Adipocyte (in vitro differentiated cells): Measurements from ENCODE around the gene OPN3.

ENCODE experiments used
- DNase-seq: peaks from one replicate; pipeline ENCODE4 v3.0.0-alpha.2; 2015; ENCODE audit warnings: low read depth
- H3K27me3 ChIP-seq: replicated peaks from 2 replicates; pipeline ENCODE4 v1.7.0; 2013; ENCODE audit warnings: mild to moderate bottlenecking, low read length, moderate library complexity; ENCODE audit not compliant: control insufficient read depth, insufficient read depth
- H3K36me3 ChIP-seq: 2 replicates; pipeline ENCODE4 v1.7.0; 2013; ENCODE audit warnings: low read length, mild to moderate bottlenecking, moderate library complexity; ENCODE audit not compliant: control insufficient read depth, insufficient read depth, severe bottlenecking
- H3K4me1 ChIP-seq: 2 replicates; pipeline ENCODE4 v1.7.0; 2013; ENCODE audit warnings: mild to moderate bottlenecking, low read length, moderate library complexity; ENCODE audit not compliant: control insufficient read depth, insufficient read depth
- H3K4me3 ChIP-seq: 2 replicates; pipeline ENCODE4 v1.7.0; 2013; ENCODE audit warnings: mild to moderate bottlenecking, low read length, moderate library complexity
- H3K9ac ChIP-seq: 2 replicates; pipeline ENCODE4 v1.7.0; 2013; ENCODE audit warnings: mild to moderate bottlenecking, low read length, moderate library complexity
- H3K9me3 ChIP-seq: 2 replicates; pipeline ENCODE4 v1.7.0; 2013; ENCODE audit warnings: mild to moderate bottlenecking, low read length, moderate library complexity; ENCODE audit not compliant: control insufficient read depth

The OPN3 gene

GRCh38 chr1:241603731-241604245 is 36.4 kb downstream of the OPN3 start:
- Histone ChIP-seq H3K27me3 (no peaks in the 10 kb centered on the region), H3K9me3 (no peaks in the 10 kb centered on the region), H3K4me1 (peaks cover 28% of the 10 kb centered on the region), H3K9ac (no peak overlapping the region), H3K36me3 (no peaks in the 10 kb centered on the region), H3K4me3 (peak overlapping the region; percentile 29)
- peak; percentile 35 for DNase-seq

- H3K4me1 ChIP-seq = peaks cover 22% of the 10 kb centered on the region
- no peak overlapping the region for H3K9ac ChIP-seq
- no peak overlapping the region for H3K4me3 ChIP-seq
- DNase-seq = peak; percentile 81
- H3K36me3 ChIP-seq = no peaks in the 10 kb centered on the region
- H3K9me3 ChIP-seq = no peaks in the 10 kb centered on the region
- no peaks in the 10 kb centered on the region for H3K27me3 ChIP-seq
Measured at GRCh38 chr1:241600496-241600901, 39.7 kb downstream of the OPN3 start.

GRCh38 chr1:241598249-241598648 is 41.9 kb downstream of the OPN3 start:
- Histone ChIP-seq H3K4me1 (peaks cover 13% of the 10 kb centered on the region), H3K36me3 (no peaks in the 10 kb centered on the region), H3K4me3 (no peak overlapping the region), H3K9me3 (no peaks in the 10 kb centered on the region), H3K9ac (no peak overlapping the region), H3K27me3 (no peaks in the 10 kb centered on the region)
- no peak for DNase-seq

- H3K9me3 ChIP-seq = no peaks in the 10 kb centered on the region
- DNase-seq = no peak
Measured at GRCh38 chr1:241596633-241597032, 43.5 kb downstream of the OPN3 start.

GRCh38 chr1:241593186-241593585 is 47.0 kb downstream of the OPN3 start:
- no peaks in the 10 kb centered on the region for H3K36me3 ChIP-seq
- H3K4me1 ChIP-seq = peaks cover 15% of the 10 kb centered on the region
- H3K27me3 ChIP-seq = no peaks in the 10 kb centered on the region
- no peaks in the 10 kb centered on the region for H3K9me3 ChIP-seq
- H3K9ac ChIP-seq = no peak overlapping the region
- no peak overlapping the region for H3K4me3 ChIP-seq
- DNase-seq = peak; percentile 42

More at GRCh38 chr1:241596633-241597032, 43.5 kb downstream of the OPN3 start:
- peaks cover 23% of the 10 kb centered on the region for H3K4me1 ChIP-seq
- no peaks in the 10 kb centered on the region for H3K27me3 ChIP-seq
- no peaks in the 10 kb centered on the region for H3K36me3 ChIP-seq
- H3K4me3 ChIP-seq = no peak overlapping the region
- H3K9ac ChIP-seq = no peak overlapping the region

GRCh38 chr1:241592273-241592958 is 47.8 kb downstream of the OPN3 start:
- no peaks in the 10 kb centered on the region for H3K36me3 ChIP-seq
- H3K27me3 ChIP-seq = no peaks in the 10 kb centered on the region
- no peaks in the 10 kb centered on the region for H3K9me3 ChIP-seq
- no peak overlapping the region for H3K9ac ChIP-seq
- H3K4me3 ChIP-seq = no peak overlapping the region
- DNase-seq = peak; percentile 46
- H3K4me1 ChIP-seq = peaks cover 15% of the 10 kb centered on the region

GRCh38 chr1:241591736-241592135 is 48.4 kb downstream of the OPN3 start:
- H3K4me1 ChIP-seq = peaks cover 15% of the 10 kb centered on the region
- H3K9me3 ChIP-seq = no peaks in the 10 kb centered on the region
- no peaks in the 10 kb centered on the region for H3K27me3 ChIP-seq
- no peak for DNase-seq
- H3K9ac ChIP-seq = no peak overlapping the region
- H3K36me3 ChIP-seq = no peaks in the 10 kb centered on the region
- no peak overlapping the region for H3K4me3 ChIP-seq

- H3K27me3 ChIP-seq = no peaks in the 10 kb centered on the region
- DNase-seq = peak; percentile 71
- no peaks in the 10 kb centered on the region for H3K36me3 ChIP-seq
- H3K9me3 ChIP-seq = no peaks in the 10 kb centered on the region
- H3K9ac ChIP-seq = no peak overlapping the region
- H3K4me1 ChIP-seq = peaks cover 15% of the 10 kb centered on the region
- H3K4me3 ChIP-seq = no peak overlapping the region
Measured at GRCh38 chr1:241591317-241591716, 48.9 kb downstream of the OPN3 start.

- no peaks in the 10 kb centered on the region for H3K36me3 ChIP-seq
- no peaks in the 10 kb centered on the region for H3K27me3 ChIP-seq
- no peak overlapping the region for H3K4me3 ChIP-seq
- no peaks in the 10 kb centered on the region for H3K9me3 ChIP-seq
- no peak for DNase-seq
- H3K9ac ChIP-seq = no peak overlapping the region
- peaks cover 15% of the 10 kb centered on the region for H3K4me1 ChIP-seq
Measured at GRCh38 chr1:241590719-241591118, 49.5 kb downstream of the OPN3 start.

GRCh38 chr1:241589521-241589920 is 50.6 kb downstream of the OPN3 start:
- Histone ChIP-seq H3K4me3 (no peak overlapping the region), H3K27me3 (no peaks in the 10 kb centered on the region), H3K4me1 (peaks cover 15% of the 10 kb centered on the region), H3K36me3 (no peaks in the 10 kb centered on the region), H3K9me3 (no peaks in the 10 kb centered on the region), H3K9ac (no peak overlapping the region)
- DNase-seq = no peak

- peaks cover 3% of the 10 kb centered on the region for H3K4me1 ChIP-seq
- H3K27me3 ChIP-seq = no peaks in the 10 kb centered on the region
- no peak overlapping the region for H3K9ac ChIP-seq
- no peak overlapping the region for H3K4me3 ChIP-seq
- no peaks in the 10 kb centered on the region for H3K9me3 ChIP-seq
- DNase-seq = no peak
- H3K36me3 ChIP-seq = no peaks in the 10 kb centered on the region
Measured at GRCh38 chr1:241586905-241587512, 53.2 kb downstream of the OPN3 start.
